Measurements from ENCODE around the gene MAU2. TPM values are rescaled to one million over a fixed set of nuclear protein-coding genes. Genes with fewer than 3 reads are reported as not detected.

The MAU2 gene
- total and polyA plus RNA-seq, 2 of the 13 experiments (the other 11 are each of a cell fraction or from before 2014, with no cell fraction given) = 16.8 to 33.8 TPM

- TF ChIP-seq ZKSCAN1 (IDR thresholded peaks at IDR 0.05; ENCODE audit: low read length) (peak; percentile 96), ZNF883 (CRISPR knock-in tag; IDR thresholded peaks at IDR 0.05; ENCODE audit: not compliant biosample characterization) (peak; percentile 49), NR2F2 (IDR thresholded peaks at IDR 0.05; ENCODE audit: borderline replicate concordance, low read depth) (no peak), FOXK1 (CRISPR knock-in tag; IDR thresholded peaks at IDR 0.05; ENCODE audit: borderline replicate concordance, low read depth) (peak; percentile 75; the same call in 1 of the 2 replicates), AGO2 (optimal IDR thresholded peaks at IDR 0.05; ENCODE audit: low read depth, low read length) (no peak), NAIF1 (CRISPR knock-in tag; IDR thresholded peaks at IDR 0.05; ENCODE audit: borderline replicate concordance) (no peak), MLXIP (CRISPR knock-in tag; IDR thresholded peaks at IDR 0.05; ENCODE audit: borderline replicate concordance) (no peak), IRF2 (CRISPR knock-in tag; IDR thresholded peaks at IDR 0.05) (peak; percentile 78), ZSCAN30 (CRISPR knock-in tag; IDR thresholded peaks at IDR 0.05) (no peak), NR2C2 (CRISPR knock-in tag; IDR thresholded peaks at IDR 0.05; ENCODE audit: borderline replicate concordance) (peak; percentile 99), ZNF691 (CRISPR knock-in tag; IDR thresholded peaks at IDR 0.05; ENCODE audit: borderline replicate concordance, low read depth) (no peak), ARNT (IDR thresholded peaks at IDR 0.05) (no peak), MXD3 (CRISPR knock-in tag; IDR thresholded peaks at IDR 0.05) (peak; percentile 49; the same call in 1 of the 2 replicates), ZNF781 (CRISPR knock-in tag; IDR thresholded peaks at IDR 0.05; ENCODE audit: borderline replicate concordance, not compliant biosample characterization) (peak; percentile 94), ZBTB39 (CRISPR knock-in tag; IDR thresholded peaks at IDR 0.05) (no peak), ZNF543 (CRISPR knock-in tag; IDR thresholded peaks at IDR 0.05) (no peak), SETDB1 (CRISPR knock-in tag; IDR thresholded peaks at IDR 0.05; ENCODE audit: borderline replicate concordance) (no peak), EZH2 (conservative IDR thresholded peaks at IDR 0.05; ENCODE audit: low read depth, low read length) (no peak), KDM5A (IDR thresholded peaks at IDR 0.05; ENCODE audit: borderline replicate concordance, low read length) (no peak), JDP2 (CRISPR knock-in tag; IDR thresholded peaks at IDR 0.05; ENCODE audit: borderline replicate concordance) (no peak), ZFP36L1 (CRISPR knock-in tag; IDR thresholded peaks at IDR 0.05) (no peak), CERS6 (CRISPR knock-in tag; IDR thresholded peaks at IDR 0.05) (no peak)
Measured at GRCh38 chr19:19366434-19367396, 46.1 kb downstream of the MAU2 start (continued).

Measured in HepG2 (cell line).